H1 (cell line): ENCODE data around the gene BEND4. TPM values are rescaled to one million over a fixed set of nuclear protein-coding genes. Genes with fewer than 3 reads are reported as not detected.

Experiments used
- CTCF ChIA-PET: fragments of 300-600 bp; sonication (Branson Sonifier 250); formaldehyde crosslinking; loops from one replicate; lab custom pipeline; 2021; ENCODE audit not compliant: partially characterized antibody; lab: Charles Lee
- POLR2A ChIA-PET: fragments of 300-600 bp; sonication (Branson Sonifier 250); formaldehyde crosslinking; loops from one replicate; lab custom pipeline; 2021; ENCODE audit warnings: inconsistent platforms; ENCODE audit not compliant: partially characterized antibody; lab: Charles Lee
- DNase-seq, 2 experiments: peaks; one replicate each; pipeline versions ENCODE4 v3.0.0 to v3.0.0-alpha.2; 2010 to 2022; ENCODE audit warnings: low spot score in 2 of 2, low read depth in 1 of 2, mixed read lengths in 1 of 2
- FAIRE-seq: peaks from 2 replicates; lab custom pipeline; 2011; peaks lifted over from hg19 to GRCh38; lab: Jason Lieb, UNC
- H2AFZ ChIP-seq: 2 replicates; pipeline ENCODE4 v1.8.1; 2012; ENCODE audit warnings: low read length, inconsistent platforms
- H2AK5ac ChIP-seq: 2 replicates; pipeline ENCODE4 v1.6.1; 2013; ENCODE audit warnings: low read depth, low read length
- H2BK120ac ChIP-seq: replicated peaks from 2 replicates; pipeline ENCODE3; 2013; ENCODE audit warnings: low read depth, low read length, inconsistent platforms
- H2BK12ac ChIP-seq: 2 replicates; pipeline ENCODE4 v1.6.1; 2013; ENCODE audit warnings: low read depth, low read length
- H2BK15ac ChIP-seq: 2 replicates; pipeline ENCODE4 v1.6.1; 2013; ENCODE audit warnings: low read length
- H2BK20ac ChIP-seq: 2 replicates; pipeline ENCODE4 v1.6.1; 2013; ENCODE audit warnings: low read length
- H2BK5ac ChIP-seq: 2 replicates; pipeline ENCODE4 v1.6.1; 2013; ENCODE audit warnings: low read depth, low read length
- H3K14ac ChIP-seq: 2 replicates; pipeline ENCODE4 v1.6.1; 2013; ENCODE audit warnings: inconsistent platforms; ENCODE audit not compliant: insufficient read length
- H3K18ac ChIP-seq: 2 replicates; pipeline ENCODE4 v1.6.1; 2013; ENCODE audit warnings: low read length; ENCODE audit errors: extremely low read depth
- H3K23ac ChIP-seq: 2 replicates; pipeline ENCODE4 v1.6.1; 2013; ENCODE audit warnings: inconsistent platforms; ENCODE audit not compliant: insufficient read length
- H3K23me2 ChIP-seq: 2 replicates; pipeline ENCODE4 v1.6.1; 2013; ENCODE audit warnings: low read depth, low read length
- H3K27ac ChIP-seq: 2 replicates; pipeline ENCODE4 v1.6.1; 2011; ENCODE audit warnings: low read depth, low read length, inconsistent platforms
- H3K27me3 ChIP-seq, 4 experiments: replicated peaks in 1 of 4; 1 replicate in 1 of 4; 2 replicates in 3 of 4; pipeline versions ENCODE4 v1.6.1 to v1.8.1; 2011 to 2013; ENCODE audit warnings: low read length in 3 of 4, mild to moderate bottlenecking in 3 of 4, inconsistent platforms in 2 of 4, mixed read lengths in 2 of 4, moderate library complexity in 1 of 4; ENCODE audit not compliant: control insufficient read depth in 3 of 4, insufficient read depth in 3 of 4; ENCODE audit errors: extremely low read depth in 1 of 4
- H3K36me3 ChIP-seq, 4 experiments: 2 replicates each; pipeline versions ENCODE4 v1.6.1 to v1.8.1; 2011 to 2013; ENCODE audit warnings: mild to moderate bottlenecking in 4 of 4, low read length in 3 of 4, moderate library complexity in 2 of 4, control low read depth in 1 of 4, inconsistent platforms in 1 of 4; ENCODE audit not compliant: insufficient read depth in 4 of 4, control insufficient read depth in 2 of 4
- H3K4ac ChIP-seq: replicated peaks from 2 replicates; pipeline ENCODE3; 2013; ENCODE audit warnings: low read length, low read depth, mixed read lengths, inconsistent platforms; ENCODE audit not compliant: insufficient read length
- H3K4me1 ChIP-seq, 4 experiments: replicated peaks in 1 of 4; 1 replicate in 1 of 4; 2 replicates in 3 of 4; pipeline versions ENCODE4 v1.6.1 to v1.8.1; 2011 to 2013; ENCODE audit warnings: low read length in 3 of 4, inconsistent platforms in 2 of 4, mixed read lengths in 1 of 4; ENCODE audit not compliant: insufficient read depth in 4 of 4, control insufficient read depth in 3 of 4
- H3K4me2 ChIP-seq, 2 experiments: 2 replicates each; pipeline versions ENCODE4 v1.6.1 to v1.8.1; 2011 to 2013; ENCODE audit warnings: low read depth in 2 of 2, low read length in 2 of 2, control low read depth in 1 of 2, inconsistent platforms in 1 of 2, mild to moderate bottlenecking in 1 of 2; ENCODE audit not compliant: insufficient read depth in 1 of 2
- H3K4me3 ChIP-seq, 4 experiments: fragments of 200-600, 300-600 bp in 1 of 4; sonication (generic), shearing (Covaris generic), sonication (Bioruptor Twin) in 1 of 4; 2 replicates each; pipeline versions ENCODE4 v1.5.1 to v1.8.1; 2011 to 2016; ENCODE audit warnings: low read length in 4 of 4, low read depth in 3 of 4, control low read depth in 2 of 4, inconsistent platforms in 2 of 4, mild to moderate bottlenecking in 2 of 4, mixed read lengths in 1 of 4, moderate library complexity in 1 of 4; ENCODE audit not compliant: insufficient read depth in 2 of 4; ENCODE audit errors: extremely low read depth in 1 of 4
- H3K56ac ChIP-seq: replicated peaks from 2 replicates; pipeline ENCODE3; 2013; ENCODE audit warnings: low read depth, mild to moderate bottlenecking, mixed read lengths, low read length, inconsistent platforms; ENCODE audit not compliant: insufficient read length
- H3K79me1 ChIP-seq: 2 replicates; pipeline ENCODE4 v1.6.1; 2013; ENCODE audit warnings: low read depth, low read length, control low read depth
- H3K79me2 ChIP-seq, 2 experiments: 2 replicates each; pipeline versions ENCODE4 v1.6.1 to v1.8.1; 2012 to 2013; ENCODE audit warnings: low read length in 2 of 2, mild to moderate bottlenecking in 2 of 2, inconsistent platforms in 1 of 2; ENCODE audit not compliant: insufficient read depth in 2 of 2, control insufficient read depth in 1 of 2
- H3K9ac ChIP-seq, 4 experiments: replicated peaks in 1 of 4; 1 replicate in 1 of 4; 2 replicates in 3 of 4; pipeline versions ENCODE4 v1.6.1 to v1.8.1; 2011 to 2013; ENCODE audit warnings: low read depth in 3 of 4, low read length in 3 of 4, control low read depth in 2 of 4, mild to moderate bottlenecking in 2 of 4, moderate library complexity in 2 of 4, inconsistent platforms in 1 of 4; ENCODE audit errors: extremely low read depth in 1 of 4
- H3K9me3 ChIP-seq, 2 experiments: 2 replicates each; pipeline versions ENCODE4 v1.6.1 to v1.8.1; 2012 to 2013; ENCODE audit warnings: mild to moderate bottlenecking in 2 of 2, moderate library complexity in 2 of 2, control low read depth in 1 of 2, inconsistent platforms in 1 of 2, low read depth in 1 of 2, low read length in 1 of 2, mixed read lengths in 1 of 2; ENCODE audit not compliant: insufficient read depth in 2 of 2
- H4K20me1 ChIP-seq, 2 experiments: replicated peaks in 1 of 2; 2 replicates each; pipeline versions ENCODE3 to v1.8.1; 2011 to 2013; ENCODE audit warnings: inconsistent platforms in 2 of 2, low read length in 2 of 2, mild to moderate bottlenecking in 1 of 2; ENCODE audit not compliant: insufficient read depth in 2 of 2, control insufficient read depth in 1 of 2
- H4K5ac ChIP-seq: 2 replicates; pipeline ENCODE4 v1.6.1; 2013; ENCODE audit warnings: low read length, low read depth, mixed read lengths, inconsistent platforms; ENCODE audit not compliant: insufficient read length
- H4K8ac ChIP-seq: 2 replicates; pipeline ENCODE4 v1.8.0; 2013; ENCODE audit warnings: mild to moderate bottlenecking, moderate library complexity, low read length, inconsistent platforms; ENCODE audit not compliant: insufficient read depth; ENCODE audit errors: extremely low read depth
- H4K91ac ChIP-seq: replicated peaks from 2 replicates; pipeline ENCODE3; 2013; ENCODE audit warnings: low read length, mixed read lengths, inconsistent platforms; ENCODE audit not compliant: insufficient read length
- BCL11A ChIP-seq, 2 experiments: IDR thresholded peaks; one replicate each; pipeline ENCODE4 v1.6.1; 2011; ENCODE audit warnings: low read depth in 2 of 2, low read length in 2 of 2, mild to moderate bottlenecking in 2 of 2
- CBX5 ChIP-seq: fragments of 300-800, 300-1000 bp; sonication (generic); IDR thresholded peaks from 2 replicates; pipeline ENCODE4 v1.7.1; 2016; ENCODE audit warnings: antibody characterized with exemption, low read length, low read depth
- CBX8 ChIP-seq: fragments of 300-800, 300-1000 bp; sonication (generic); IDR thresholded peaks from 2 replicates; pipeline ENCODE4 v1.7.1; 2016; ENCODE audit warnings: low read depth, low read length, borderline replicate concordance
- CTBP2 ChIP-seq: IDR thresholded peaks from 2 replicates; pipeline ENCODE4 v1.7.0; 2011; ENCODE audit warnings: borderline replicate concordance, mild to moderate bottlenecking, moderate library complexity, mixed read lengths, low read length; ENCODE audit not compliant: insufficient read depth, insufficient read length
- HDAC6 ChIP-seq: IDR thresholded peaks from one replicate; pipeline ENCODE4 v1.7.1; 2012; ENCODE audit warnings: low read depth, mild to moderate bottlenecking, inconsistent platforms, low read length, moderate library complexity
- MAFK ChIP-seq: IDR thresholded peaks from 2 replicates; pipeline ENCODE4 v1.6.1; 2012; ENCODE audit warnings: low read depth, mild to moderate bottlenecking, improper control_type of control experiment, low read length
- POLR2A ChIP-seq, 2 experiments: IDR thresholded peaks; 1 replicate in 1 of 2; 2 replicates in 1 of 2; pipeline ENCODE4 v1.6.1; 2011; ENCODE audit warnings: low read depth in 2 of 2, low read length in 2 of 2, mild to moderate bottlenecking in 2 of 2; ENCODE audit errors: control extremely low read depth in 1 of 2
- POLR2AphosphoS5 ChIP-seq: IDR thresholded peaks from 2 replicates; pipeline ENCODE4 v1.6.1; 2011; ENCODE audit warnings: low read depth, low read length
- RFX5 ChIP-seq: IDR thresholded peaks from 2 replicates; pipeline ENCODE4 v1.6.1; 2011; ENCODE audit warnings: low read depth, low read length, improper control_type of control experiment, borderline replicate concordance
- RXRA ChIP-seq: IDR thresholded peaks from 2 replicates; pipeline ENCODE4 v1.6.1; 2011; ENCODE audit warnings: low read depth, mild to moderate bottlenecking, low read length, moderate library complexity; ENCODE audit not compliant: insufficient read depth
- SAP30 ChIP-seq: fragments of 300-600 bp; sonication (generic); IDR thresholded peaks from 2 replicates; pipeline ENCODE4 v1.7.1; 2012; ENCODE audit warnings: low read length, moderate library complexity, mild to moderate bottlenecking, inconsistent platforms; ENCODE audit not compliant: insufficient read depth, insufficient replicate concordance
- SP4 ChIP-seq: IDR thresholded peaks from 2 replicates; pipeline ENCODE4 v1.6.1; 2012; ENCODE audit warnings: low read length, inconsistent platforms
- SRF ChIP-seq: IDR thresholded peaks from 2 replicates; pipeline ENCODE4 v1.6.1; 2011; ENCODE audit warnings: mild to moderate bottlenecking, low read depth, low read length, moderate library complexity
- SUZ12 ChIP-seq: fragments of 200-600 bp; sonication (generic); IDR thresholded peaks from 2 replicates; pipeline ENCODE4 v1.6.1; 2012; ENCODE audit warnings: mild to moderate bottlenecking, inconsistent platforms, low read length, moderate library complexity, mixed read lengths
- TAF1 ChIP-seq: IDR thresholded peaks from 2 replicates; pipeline ENCODE4 v1.6.1; 2011; ENCODE audit warnings: mild to moderate bottlenecking, low read depth, low read length
- ZNF274 ChIP-seq: IDR thresholded peaks from 2 replicates; pipeline ENCODE4 v1.7.0; 2012; ENCODE audit warnings: low read length, borderline replicate concordance; ENCODE audit errors: extremely low read depth
- WGBS, 2 experiments: shearing (Covaris generic) in 1 of 2; methylation state at CpG; one replicate each; pipeline versions ENCODE4 v1.1.6 to v1.1.7; 2013 to 2015; ENCODE audit warnings: low lambda C conversion rate in 2 of 2, mixed read lengths in 2 of 2, inconsistent platforms in 1 of 2, low coverage in 1 of 2, missing lambda C conversion rate in 1 of 2; ENCODE audit not compliant: insufficient replicate concordance in 2 of 2, insufficient coverage in 1 of 2, insufficient read length in 1 of 2; ENCODE audit errors: extremely low coverage in 1 of 2, missing lambda C conversion rate in 1 of 2; 5-methylcytosine and 5-hydroxymethylcytosine counted together
- polyA plus RNA-seq, 7 experiments: library from polyadenylated mRNA; depleted of rRNA in 3 of 7; stranded (reverse) in 5 of 7; unstranded in 2 of 7; fragments of >200 nt in 5 of 7; fragments of 200-250 nt in 2 of 7; gene quantifications; 1 replicate in 5 of 7; 2 replicates in 1 of 7; 4 replicates in 1 of 7; pipeline versions ENCODE4 v1.2.1 to v1.2.3, GENCODE V29; 2011 to 2013; ENCODE audit warnings: missing spikeins in 2 of 7, mixed read lengths in 2 of 7
- total RNA-seq: library from RNA; stranded (reverse); fragmentation: NEBNext Ultra II Directional; extraction: Animal tissue kit (Norgen Biotek cat#: 25700); gene quantifications from 2 replicates; pipeline ENCODE4 v1.2.1, GENCODE V29; 2021

The BEND4 gene
- total and polyA plus RNA-seq, 2 of the 8 experiments (the other 6 are each of a cell fraction or from before 2014, with no cell fraction given), result 12.2 to 45.4 TPM

DNA sequence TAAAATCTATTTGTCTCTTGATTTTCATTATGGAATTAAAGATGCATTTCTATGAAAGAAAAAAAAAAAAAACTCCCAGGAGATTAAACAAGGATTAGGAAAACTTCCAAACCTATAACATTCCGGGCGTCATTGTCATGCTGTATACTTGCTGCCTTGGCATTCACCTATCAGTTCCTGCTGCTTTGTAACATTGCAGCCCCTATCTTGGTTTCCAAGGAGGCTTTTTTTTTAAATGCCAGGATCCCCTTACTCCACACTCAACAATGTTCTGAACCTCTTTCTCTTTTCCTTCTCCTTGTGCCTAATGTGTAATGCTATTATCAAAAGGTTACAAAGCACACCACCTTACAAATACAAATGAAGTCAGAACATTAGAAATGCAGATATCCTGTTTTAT, 20.5 kb upstream of the BEND4 start:
- H2AFZ ChIP-seq, result no peak overlapping the region
- WGBS, 2 experiments, result 91% methylated on average over 2 of the region's 2 CpGs; no CpG with 5 or more reads in 1 of the 2 experiments
- CTCF ChIA-PET, result no interaction called here
- no peaks in the 10 kb centered on the region for H3K27me3 ChIP-seq
- FAIRE-seq (no peak), DNase-seq (no peak)
- H4K5ac ChIP-seq, result no peak overlapping the region
- H3K14ac ChIP-seq, result no peak overlapping the region
- H4K91ac ChIP-seq, result no peak overlapping the region
- no peak overlapping the region for H2BK15ac ChIP-seq
- no peak overlapping the region for H3K23ac ChIP-seq
- peaks cover 0 to 3% (median under 1%) of the 10 kb centered on the region in 4 experiments; a peak in 3 of 7 replicates for H3K4me1 ChIP-seq
- H3K79me2 ChIP-seq, result no peaks in the 10 kb centered on the region
- H2BK12ac ChIP-seq, result no peak overlapping the region
- no peak overlapping the region for H3K18ac ChIP-seq
- no peak overlapping the region for H2BK20ac ChIP-seq
- H3K36me3 ChIP-seq, result no peaks in the 10 kb centered on the region
- no peak overlapping the region for H3K4me2 ChIP-seq
- H4K8ac ChIP-seq, result no peak overlapping the region
- H3K4ac ChIP-seq, result no peak overlapping the region
- H3K9ac ChIP-seq, result no peak overlapping the region
- H3K4me3 ChIP-seq, result no peak overlapping the region
- POLR2A ChIA-PET, result no interaction called here
- H3K56ac ChIP-seq, result no peak overlapping the region
- H2BK5ac ChIP-seq, result no peak overlapping the region
- peaks cover 0 to 4% of the 10 kb centered on the region in 2 experiments; a peak in 1 of 4 replicates for H3K9me3 ChIP-seq
- H3K27ac ChIP-seq, result no peak overlapping the region
- H3K23me2 ChIP-seq, result no peaks in the 10 kb centered on the region
- no peak overlapping the region for H2AK5ac ChIP-seq
- no peaks in the 10 kb centered on the region for H4K20me1 ChIP-seq
- H2BK120ac ChIP-seq, result no peak overlapping the region
- no peaks in the 10 kb centered on the region for H3K79me1 ChIP-seq
- no peak for TF ChIP-seq POLR2AphosphoS5
- no peak for TF ChIP-seq CBX5
- TF ChIP-seq SAP30, result no peak
- no peak for TF ChIP-seq HDAC6
- TF ChIP-seq SRF, result no peak
- no peak for TF ChIP-seq POLR2A (IDR thresholded peaks at IDR 0.05; ENCODE audit: control extremely low read depth in 1 of 2, low read depth in 2 of 2, low read length in 2 of 2)
- no peak for TF ChIP-seq CTBP2
- no peak for TF ChIP-seq RFX5
- TF ChIP-seq CBX8, result no peak
- TF ChIP-seq RXRA, result no peak
- TF ChIP-seq BCL11A (IDR thresholded peaks at IDR 0.05; ENCODE audit: low read depth in 2 of 2, low read length in 2 of 2), result no peak
- TF ChIP-seq ZNF274, result no peak
- no peak for TF ChIP-seq TAF1
- no peak for TF ChIP-seq SP4
- TF ChIP-seq SUZ12, result no peak
- no peak for TF ChIP-seq MAFK
